Smooth muscle cell (in vitro differentiated cells): ENCODE data around the gene AGPAT2. TPM values are rescaled to one million over a fixed set of nuclear protein-coding genes. Genes with fewer than 3 reads are reported as not detected.

Experiments
- DNase-seq: peaks from one replicate; lab custom pipeline; 2025; ENCODE audit not compliant: unreplicated experiment; lab: John Stamatoyannopoulos, UW
- H2AFZ ChIP-seq: fragments of 200-600 bp; sonication (generic); 2 replicates; pipeline ENCODE4 v1.6.0; 2016; ENCODE audit warnings: antibody characterized with exemption, low read depth, mild to moderate bottlenecking
- H3F3A ChIP-seq: fragments of 200-600 bp; sonication (generic); 2 replicates; pipeline ENCODE4 v1.6.0; 2017; ENCODE audit warnings: antibody characterized with exemption, low read depth
- H3K27ac ChIP-seq: fragments of 200-600 bp; sonication (generic); 2 replicates; pipeline ENCODE4 v1.5.1; 2016; ENCODE audit warnings: low read depth, mild to moderate bottlenecking
- H3K27me3 ChIP-seq: fragments of 200-600 bp; sonication (generic); 2 replicates; pipeline ENCODE4 v1.6.1; 2016; ENCODE audit warnings: low read depth, mild to moderate bottlenecking
- H3K36me3 ChIP-seq: fragments of 200-600 bp; sonication (generic); 2 replicates; pipeline ENCODE4 v1.5.1; 2016; ENCODE audit warnings: low read depth
- H3K4me1 ChIP-seq: fragments of 200-600 bp; sonication (generic); 2 replicates; pipeline ENCODE4 v1.5.1; 2016; ENCODE audit warnings: low read depth
- H3K4me2 ChIP-seq: fragments of 200-600 bp; sonication (generic); 2 replicates; pipeline ENCODE4 v1.6.0; 2016; ENCODE audit warnings: mild to moderate bottlenecking
- H3K4me3 ChIP-seq: fragments of 200-600 bp; sonication (generic); 2 replicates; pipeline ENCODE4 v1.5.1; 2016; ENCODE audit warnings: mild to moderate bottlenecking
- H3K79me2 ChIP-seq: fragments of 200-600 bp; sonication (generic); 2 replicates; pipeline ENCODE4 v1.6.0; 2016; ENCODE audit warnings: low read depth, mild to moderate bottlenecking
- H3K9ac ChIP-seq: fragments of 200-600 bp; sonication (generic); 2 replicates; pipeline ENCODE4 v1.6.0; 2016; ENCODE audit warnings: low read depth
- H3K9me3 ChIP-seq: fragments of 200-600 bp; sonication (generic); replicated peaks from 2 replicates; pipeline ENCODE4 v1.5.1; 2016; ENCODE audit warnings: low read depth
- H4K20me1 ChIP-seq: fragments of 200-600 bp; sonication (generic); 2 replicates; pipeline ENCODE4 v1.6.0; 2016; ENCODE audit warnings: low read depth
- CTCF ChIP-seq: fragments of 200-600 bp; sonication (generic); IDR thresholded peaks from 2 replicates; pipeline ENCODE4 v1.5.1; 2017; ENCODE audit warnings: borderline replicate concordance, mild to moderate bottlenecking, antibody characterized with exemption; ENCODE audit not compliant: insufficient read depth, poor library complexity, severe bottlenecking
- WGBS: methylation state at CpG from one replicate; pipeline ENCODE4 v1.1.7; 2016; ENCODE audit warnings: low lambda C conversion rate; 5-methylcytosine and 5-hydroxymethylcytosine counted together
- polyA plus RNA-seq: library from polyadenylated mRNA; unstranded; fragments of >200 nt; fragmentation: Nextera tagmentation; extraction: Ambion mirVana; gene quantifications from 2 replicates; pipeline ENCODE4 v1.2.1, GENCODE V29; 2016
- total RNA-seq: library from RNA; depleted of rRNA; stranded (reverse); fragments of >200 nt; gene quantifications from 2 replicates; pipeline ENCODE4 v1.2.3, GENCODE V29; 2014

The AGPAT2 gene
- total and polyA plus RNA-seq, 2 experiments from 2014 or later = 42.9 to 105 TPM

- Histone ChIP-seq H2AFZ (no peak overlapping the region), H3K27me3 (no peaks in the 10 kb centered on the region), H3K9ac (no peak overlapping the region), H3K4me2 (no peak overlapping the region), H4K20me1 (peaks cover 72% of the 10 kb centered on the region), H3K4me1 (no peaks in the 10 kb centered on the region), H3K27ac (no peak overlapping the region), H3K36me3 (no peaks in the 10 kb centered on the region), H3K9me3 (no peaks in the 10 kb centered on the region), H3F3A (no peaks in the 10 kb centered on the region), H3K4me3 (no peak overlapping the region), H3K79me2 (peaks cover 12% of the 10 kb centered on the region)
- TF ChIP-seq CTCF = no peak
- DNase-seq = no peak
- WGBS = 94% methylated on average over 15 of the region's 15 CpGs
Measured at GRCh38 chr9:136678034-136678433, 9.2 kb downstream of the AGPAT2 start.

GRCh38 chr9:136676920-136677686, 10.2 kb downstream of the AGPAT2 start:
- WGBS = 93% methylated on average over 40 of the region's 46 CpGs
- no peak for TF ChIP-seq CTCF

GRCh38 chr9:136676297-136676794, 10.9 kb downstream of the AGPAT2 start:
- no peak overlapping the region for H3K27ac ChIP-seq

More at GRCh38 chr9:136676920-136677686, 10.2 kb downstream of the AGPAT2 start:
- Histone ChIP-seq H3K27me3 (no peaks in the 10 kb centered on the region), H2AFZ (no peak overlapping the region), H3K27ac (no peak overlapping the region), H3K9ac (no peak overlapping the region), H3K9me3 (no peaks in the 10 kb centered on the region), H3K4me2 (no peak overlapping the region), H4K20me1 (peaks cover 64% of the 10 kb centered on the region), H3K36me3 (no peaks in the 10 kb centered on the region), H3K4me3 (no peak overlapping the region), H3K4me1 (no peaks in the 10 kb centered on the region), H3K79me2 (peaks cover 12% of the 10 kb centered on the region), H3F3A (no peaks in the 10 kb centered on the region)
- no peak for DNase-seq

More at GRCh38 chr9:136676297-136676794, 10.9 kb downstream of the AGPAT2 start:
- Histone ChIP-seq H3K4me1 (no peaks in the 10 kb centered on the region), H3K79me2 (peaks cover 6% of the 10 kb centered on the region), H3K9me3 (no peaks in the 10 kb centered on the region), H3K4me3 (no peak overlapping the region), H3K27me3 (no peaks in the 10 kb centered on the region), H3K36me3 (no peaks in the 10 kb centered on the region), H4K20me1 (peaks cover 57% of the 10 kb centered on the region), H3K9ac (no peak overlapping the region), H2AFZ (no peak overlapping the region), H3K4me2 (no peak overlapping the region), H3F3A (no peaks in the 10 kb centered on the region)
- no peak for TF ChIP-seq CTCF
- DNase-seq = no peak
- 93% methylated on average over 13 of the region's 13 CpGs for WGBS
